Activated CD4-positive, CD25-positive, alpha-beta regulatory T cell (primary cell): ENCODE results near the gene DPP6.
A peak's percentile ranks its signal among the peaks of the same experiment; 100 is the strongest.
"Not testable (repeated sequence)": the region's sequence is repeated elsewhere in the genome, so short reads cannot be mapped to it uniquely, and the experiment has no call there.

ENCODE experiments used
- DNase-seq, 4 experiments: peaks; one replicate each; lab custom pipeline; 2025; lab: John Stamatoyannopoulos, UW

Gene DPP6

DNA sequence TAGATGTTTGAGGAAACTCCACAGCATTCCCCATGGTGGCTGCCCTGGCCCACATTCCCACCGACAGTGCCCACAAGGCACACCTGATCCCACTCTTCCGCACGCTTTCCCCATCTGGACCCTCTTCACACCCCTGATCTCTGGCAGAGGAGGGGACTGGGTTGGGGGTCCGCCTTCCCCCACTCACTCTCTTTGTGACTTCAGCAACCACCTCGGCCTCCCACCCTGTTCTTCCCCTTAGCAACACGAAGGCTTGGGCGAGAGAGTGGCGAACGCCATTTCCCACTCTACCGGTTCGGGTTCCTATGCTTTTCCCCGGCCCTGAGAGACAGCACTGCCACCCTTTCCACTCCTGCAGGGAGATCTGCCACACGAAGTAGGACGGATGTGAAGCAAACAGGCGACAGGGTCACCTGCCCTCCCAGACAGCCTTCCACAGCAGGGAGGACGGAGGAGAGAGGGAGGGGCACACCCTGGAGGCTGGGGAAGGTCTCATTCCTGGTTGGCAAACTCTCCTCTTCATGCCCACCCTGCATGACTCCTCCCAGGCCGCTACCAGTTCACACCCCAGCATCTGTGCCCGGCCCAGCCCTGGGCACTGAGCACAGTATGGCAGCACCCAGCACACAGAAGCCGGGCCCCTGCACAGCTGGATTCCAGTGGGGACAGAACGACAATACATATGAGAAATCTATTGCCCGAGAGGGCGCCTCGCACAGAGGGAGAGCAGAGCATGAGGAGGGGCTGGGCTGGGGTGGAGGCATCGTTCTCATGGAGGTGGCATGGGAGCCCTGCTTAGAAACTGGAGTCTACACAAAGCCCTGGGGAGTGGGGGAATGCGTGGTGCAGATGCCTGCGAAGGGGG is 857.3 kb downstream of the DPP6 start:
- DNase-seq = no peak

DNA sequence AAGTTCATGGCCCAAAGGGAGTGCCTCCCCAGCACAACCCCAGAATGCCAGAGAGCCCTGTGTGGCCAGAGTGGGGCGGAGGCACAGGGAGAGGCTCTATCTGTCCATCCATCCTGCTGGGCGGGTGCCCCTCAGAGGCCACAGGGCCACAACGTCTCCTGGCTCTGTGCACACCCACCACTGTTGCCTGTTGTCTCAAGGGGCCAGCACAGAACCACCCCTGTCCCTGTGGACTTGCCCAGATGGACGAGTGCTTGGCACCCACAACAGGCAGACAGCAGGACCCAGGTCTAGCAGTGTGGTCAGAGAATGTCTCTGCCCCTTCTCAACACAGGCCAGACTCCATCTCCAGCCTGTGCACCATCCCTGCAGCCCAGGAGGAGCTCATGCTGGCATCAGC is 857.9 kb downstream of the DPP6 start:
- no peak for DNase-seq

DNA sequence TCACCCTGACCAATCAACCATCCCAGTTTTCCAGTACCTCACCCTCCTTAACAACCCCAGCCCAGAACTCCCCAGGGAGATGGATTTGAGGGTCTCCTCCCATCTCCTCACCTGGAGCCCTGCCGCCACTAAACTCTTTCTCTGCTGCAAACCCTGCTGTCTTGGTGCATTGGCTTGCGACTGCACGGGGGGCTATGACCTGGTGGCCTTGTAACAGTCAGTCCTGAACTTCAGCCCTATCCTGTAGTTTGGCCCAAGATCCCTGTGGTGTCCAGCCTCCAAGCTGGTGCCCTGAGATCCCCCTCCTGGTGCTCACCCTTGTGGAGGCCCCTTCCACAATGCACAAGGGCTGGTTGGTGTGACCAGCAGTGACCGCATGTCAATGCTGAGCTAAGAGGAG is 858.8 kb downstream of the DPP6 start:
- no peak for DNase-seq

DNA sequence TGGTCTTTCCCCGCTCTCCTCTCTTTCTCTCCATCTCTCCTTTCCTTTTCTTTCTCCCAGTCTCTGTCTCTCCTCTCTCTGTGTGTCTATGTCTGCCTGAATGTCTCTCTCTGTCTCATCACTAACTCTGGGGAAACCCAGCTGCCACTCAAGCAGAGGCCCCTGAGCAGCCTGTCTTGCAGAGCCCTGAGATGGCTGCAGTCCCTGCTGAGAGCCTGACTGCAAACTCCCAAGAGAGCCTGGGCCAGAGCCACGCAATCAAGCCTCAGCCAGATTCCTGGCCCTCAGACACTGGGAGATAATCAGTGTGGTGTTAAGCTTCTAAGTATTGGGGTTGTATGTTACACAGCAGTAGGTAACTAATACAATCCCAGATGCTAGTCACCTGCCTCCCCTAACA is 859.2 kb downstream of the DPP6 start:
- no peak for DNase-seq

DNA sequence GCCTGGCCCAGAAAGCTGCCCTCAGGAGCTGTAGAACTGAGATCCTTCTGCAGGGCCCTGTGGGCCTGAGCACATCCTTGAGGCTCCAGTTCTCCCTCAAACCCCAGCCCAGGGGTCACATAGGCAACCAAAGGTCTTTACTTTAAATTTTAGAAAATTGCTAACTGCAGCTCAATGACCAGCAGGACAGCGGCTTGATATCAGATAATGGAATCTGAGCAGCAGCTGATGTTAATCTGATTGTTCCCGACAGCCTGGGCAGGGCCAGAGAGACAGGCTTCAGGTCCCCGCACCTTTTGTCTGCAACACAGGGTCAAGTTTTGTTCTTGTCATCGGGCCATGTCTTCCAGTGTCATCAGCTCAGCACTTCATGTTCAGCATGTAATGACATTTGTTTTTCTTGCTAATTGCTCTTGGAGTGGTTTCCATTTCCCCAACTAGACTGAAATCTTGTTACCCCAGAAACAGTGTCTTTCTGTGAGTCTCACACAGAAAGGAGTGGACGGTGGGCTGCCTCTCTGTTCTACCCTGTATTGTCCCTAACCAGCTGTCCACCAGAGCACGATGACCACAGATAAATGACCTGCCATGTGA is 859.8 kb downstream of the DPP6 start:
- no peak for DNase-seq

DNA sequence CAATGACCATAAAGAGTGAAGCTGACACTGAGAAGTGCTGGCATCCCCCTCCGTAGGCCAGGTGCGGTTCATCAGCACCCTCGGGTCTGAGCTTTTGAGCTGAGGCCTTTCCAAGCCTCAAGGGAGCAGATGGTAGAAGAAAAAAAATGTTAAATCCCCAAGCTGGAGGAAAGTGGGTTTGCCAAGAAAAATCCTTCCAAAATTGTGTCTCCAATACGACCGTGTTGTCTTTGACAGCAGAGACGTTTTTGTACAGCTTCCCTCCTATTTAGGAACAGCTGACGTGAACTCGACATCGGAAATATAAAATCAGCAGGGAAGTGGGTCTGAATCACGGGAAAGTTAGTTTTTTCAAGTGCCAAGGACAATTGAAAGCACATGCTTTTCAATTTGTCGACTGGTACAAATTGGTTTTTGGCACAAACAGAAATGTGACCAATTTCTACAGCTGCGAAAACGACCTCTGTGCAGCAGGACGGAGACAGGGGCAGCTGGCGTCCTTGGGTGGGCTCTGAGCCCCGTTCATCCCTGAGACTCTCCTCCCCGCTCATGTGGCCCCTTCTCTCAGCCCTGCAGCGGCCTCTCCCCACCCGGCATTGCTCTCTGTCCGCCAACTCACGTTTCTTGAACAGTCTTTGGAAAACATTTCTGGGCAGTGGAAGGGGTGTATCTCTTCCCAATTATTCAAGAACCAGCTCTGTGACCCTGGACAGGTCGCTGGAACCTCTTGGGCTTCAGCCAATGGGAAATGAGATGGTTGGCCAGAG is 860.9 kb downstream of the DPP6 start:
- no peak for DNase-seq

DNA sequence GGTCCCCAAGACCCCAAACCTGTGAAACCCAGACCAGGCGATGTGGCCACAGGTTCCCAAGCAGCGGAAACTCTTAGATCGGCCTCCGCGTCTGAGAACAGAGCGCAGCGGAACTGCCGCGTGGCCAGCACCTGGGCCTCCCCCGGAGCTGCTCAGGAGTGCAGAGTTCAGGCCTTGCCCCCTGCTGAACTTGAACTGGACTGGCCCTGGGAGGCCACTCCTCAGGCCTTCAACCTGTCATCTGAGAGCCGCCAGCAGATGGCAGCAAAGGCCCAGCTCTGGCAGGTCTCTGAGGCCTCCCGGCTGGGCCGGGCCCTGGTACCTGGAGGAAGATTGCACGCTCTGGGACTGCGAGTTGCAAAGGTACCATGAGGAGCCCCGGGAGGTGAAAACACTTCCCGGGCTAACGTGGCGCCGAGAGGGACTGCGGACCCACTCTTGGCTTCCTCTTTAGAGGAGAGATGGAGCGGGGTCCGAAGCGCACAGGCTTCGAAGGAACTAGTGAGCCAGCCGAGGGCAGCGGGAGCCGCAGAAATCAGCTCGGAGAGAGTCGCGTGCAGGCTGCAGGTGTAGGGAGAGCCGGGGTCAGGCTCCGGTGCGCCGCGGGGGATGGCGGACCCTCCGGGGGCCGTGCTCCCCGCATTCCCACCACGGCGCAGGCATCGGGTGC is 861.6 kb downstream of the DPP6 start:
- DNase-seq = peak; percentile 74 to 92 (median 80)

DNA sequence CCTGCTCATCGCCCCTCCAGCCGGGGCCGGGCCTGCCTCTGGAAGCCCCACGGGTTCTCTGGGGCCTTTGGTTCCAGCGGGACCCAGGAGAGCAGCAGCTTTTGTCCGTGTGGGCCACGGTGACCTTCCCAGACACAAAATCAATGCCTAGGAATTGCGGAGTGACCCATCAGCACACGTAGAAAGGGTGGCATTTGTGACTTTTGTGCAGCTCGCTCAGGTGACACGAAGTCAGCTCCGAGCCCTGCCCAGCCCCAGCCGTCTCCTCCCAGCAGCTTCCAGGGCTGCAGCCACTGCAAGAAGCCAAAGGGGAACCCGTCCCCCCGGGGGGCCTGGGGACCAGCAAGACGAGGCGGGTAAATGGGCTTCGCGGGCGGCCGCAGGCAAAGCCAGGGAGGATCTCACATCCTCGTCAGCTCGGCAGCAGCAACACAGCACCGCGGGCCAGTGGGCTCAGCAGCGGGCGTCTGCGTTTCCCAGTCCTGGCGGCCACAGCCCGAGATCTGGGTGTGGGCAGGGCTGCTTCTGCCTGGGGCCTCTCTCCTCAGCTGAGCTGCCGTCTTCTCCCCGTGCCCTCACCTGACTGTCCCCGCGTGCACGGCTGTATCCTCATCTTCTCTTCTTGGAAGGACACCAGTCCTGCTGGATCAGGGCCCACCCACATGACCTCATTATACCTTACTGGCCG is 862.3 kb downstream of the DPP6 start:
- DNase-seq = no peak

DNA sequence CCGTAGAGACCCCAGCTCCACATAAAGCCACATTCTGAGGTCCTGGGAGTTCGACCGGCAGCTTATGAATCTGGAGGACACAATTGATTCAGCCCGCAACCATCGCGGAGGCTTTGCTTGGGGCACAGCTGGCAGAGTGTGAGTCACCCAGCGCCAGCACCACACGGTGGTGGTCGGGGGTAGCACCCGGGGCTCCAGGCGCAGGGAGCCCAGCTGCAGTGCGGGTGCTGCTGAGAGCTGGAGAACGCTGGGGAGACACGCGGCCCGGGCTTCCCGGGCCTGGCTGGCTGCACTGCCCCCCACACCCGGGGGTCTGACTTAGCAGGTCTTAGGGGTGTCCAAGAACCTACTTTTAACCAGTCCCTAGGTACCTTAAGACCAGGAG is 862.8 kb downstream of the DPP6 start:
- DNase-seq = no peak

DNA sequence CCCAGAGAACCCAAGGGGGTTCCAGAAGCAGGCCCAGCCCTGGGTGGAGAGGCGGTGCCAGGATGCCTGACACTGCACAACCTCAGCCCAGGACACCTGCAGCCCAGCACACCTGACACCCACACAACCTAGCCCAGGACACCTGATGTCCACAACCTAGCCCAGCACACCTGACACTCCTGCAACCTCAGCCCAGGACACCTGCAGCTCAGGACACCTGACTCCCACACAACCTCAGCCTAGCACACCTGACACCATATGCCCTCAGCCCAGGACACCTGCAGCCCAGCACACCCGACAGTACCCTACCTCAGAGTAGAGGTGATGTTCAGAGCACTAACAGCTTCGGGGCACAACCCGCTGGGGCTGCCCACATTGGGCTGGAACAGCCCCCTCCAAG is 863.4 kb downstream of the DPP6 start:
- DNase-seq = no peak

DNA sequence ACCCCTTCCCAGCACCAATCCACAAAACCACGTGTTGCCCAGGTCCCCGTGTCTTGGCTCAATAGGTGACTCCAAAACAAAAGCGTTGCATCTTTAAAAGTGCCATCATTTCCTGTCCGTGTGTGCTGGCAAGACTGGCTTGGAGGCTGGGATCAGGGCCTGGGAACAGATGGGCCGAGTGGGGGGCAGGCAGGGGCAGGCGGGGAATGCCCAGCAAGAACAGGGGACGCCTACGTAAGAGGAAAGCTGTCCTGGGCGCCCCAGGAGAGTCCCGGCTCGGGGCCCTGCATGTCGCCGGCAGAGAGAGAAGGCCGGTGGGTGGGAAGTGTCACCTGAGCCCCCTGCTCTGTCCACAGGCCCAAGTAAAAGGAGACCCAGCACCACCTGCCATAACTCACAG is 864.2 kb downstream of the DPP6 start:
- DNase-seq = no peak

DNA sequence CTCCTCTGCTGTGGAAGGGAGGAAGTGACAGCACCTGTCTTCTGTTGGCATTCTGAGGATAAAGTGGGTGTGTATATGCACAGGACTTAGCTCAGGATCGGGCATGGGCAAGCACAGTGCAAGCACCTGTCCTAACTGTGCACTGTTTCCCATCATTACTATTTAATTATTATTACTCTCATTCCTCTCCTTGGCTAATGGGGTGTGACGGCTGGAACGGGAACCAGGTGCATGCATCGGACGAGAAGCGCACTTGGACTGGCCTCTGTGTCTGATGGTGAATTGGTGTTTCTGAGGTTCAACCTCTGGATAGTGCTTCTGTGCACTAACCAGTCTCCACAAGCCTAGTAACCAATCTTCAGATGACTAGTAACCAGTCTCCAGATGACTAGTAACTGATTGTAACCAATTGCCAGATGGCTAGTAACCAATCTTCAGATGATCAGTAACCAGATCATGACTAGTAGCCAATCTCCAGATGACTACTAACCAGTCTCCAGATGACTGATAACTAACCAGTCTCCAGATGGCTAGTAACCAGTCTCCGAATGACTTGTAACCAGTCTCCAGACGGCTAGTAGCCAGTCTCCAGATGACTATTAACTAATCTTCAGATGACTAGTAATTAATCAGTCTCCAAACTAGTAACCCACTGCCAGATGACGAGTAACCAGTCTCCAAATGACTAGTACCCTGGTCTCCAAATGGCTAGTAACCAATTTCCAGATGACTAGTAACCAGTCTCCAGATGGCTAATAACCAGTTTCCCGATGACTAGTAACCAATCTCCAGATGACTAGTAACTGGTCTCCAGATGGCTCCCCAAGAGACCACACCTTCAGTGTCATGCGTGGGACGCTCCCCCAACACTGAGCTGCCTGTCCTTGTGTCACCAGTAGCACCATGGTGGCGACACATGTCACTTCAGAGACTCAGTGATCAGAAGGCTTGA is 864.9 kb downstream of the DPP6 start:
- DNase-seq = no peak

DNA sequence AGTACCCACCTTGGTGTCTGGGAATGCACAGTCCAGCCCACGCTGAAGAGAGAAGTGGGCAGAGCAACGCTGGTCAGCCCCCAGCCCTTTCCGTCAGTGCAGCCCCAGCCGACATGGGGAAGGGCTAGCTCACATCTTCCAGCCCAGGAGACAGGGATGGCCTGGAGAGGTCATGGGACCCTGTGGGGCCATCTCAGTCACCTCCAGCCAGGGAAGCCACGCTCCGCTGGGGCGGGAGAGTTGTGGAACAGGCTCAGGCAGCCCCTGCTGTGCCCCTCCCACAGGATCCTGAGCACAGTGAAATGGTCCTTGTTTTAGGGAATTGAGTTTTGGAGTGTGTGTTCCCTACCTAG is 865.6 kb downstream of the DPP6 start:
- DNase-seq = no peak

DNA sequence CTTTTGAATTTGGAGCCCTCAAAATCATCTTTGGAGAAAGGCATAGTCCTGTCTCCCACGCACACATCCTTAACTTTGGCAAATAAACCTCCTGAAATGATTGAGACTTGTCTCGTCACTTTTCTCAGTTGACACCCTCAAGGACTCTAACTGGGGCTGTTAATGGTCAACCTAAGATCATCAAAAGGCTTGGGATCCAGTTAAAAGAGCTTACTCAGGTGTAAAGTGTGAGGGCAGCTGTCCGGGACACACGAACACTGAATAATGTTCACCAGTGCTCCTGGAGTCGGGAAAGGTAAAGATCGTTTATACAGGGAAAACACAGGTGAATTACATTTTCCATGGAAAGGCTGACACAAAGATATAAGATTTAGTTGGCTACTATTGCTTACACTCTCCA is 866.1 kb downstream of the DPP6 start:
- DNase-seq = no peak

DNA sequence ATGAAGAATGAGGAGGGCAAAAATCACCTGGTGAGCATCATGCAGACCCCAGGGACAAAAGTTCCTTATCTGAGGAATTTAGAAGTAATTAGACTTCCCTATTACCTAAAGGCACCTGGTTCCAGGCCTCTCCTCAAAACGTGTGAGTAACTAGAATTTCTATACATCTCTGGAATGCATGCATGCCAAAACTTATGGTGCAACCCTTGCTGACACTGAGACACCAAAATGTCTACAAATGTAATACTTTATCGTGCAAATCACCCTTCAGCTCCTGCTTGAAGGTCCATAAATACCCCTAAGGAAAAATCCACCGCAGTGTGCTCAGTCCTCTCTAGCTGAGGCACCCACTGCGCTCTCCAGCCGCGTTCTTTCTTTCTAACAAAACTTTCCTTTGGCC is 866.5 kb downstream of the DPP6 start:
- DNase-seq = no peak

DNA sequence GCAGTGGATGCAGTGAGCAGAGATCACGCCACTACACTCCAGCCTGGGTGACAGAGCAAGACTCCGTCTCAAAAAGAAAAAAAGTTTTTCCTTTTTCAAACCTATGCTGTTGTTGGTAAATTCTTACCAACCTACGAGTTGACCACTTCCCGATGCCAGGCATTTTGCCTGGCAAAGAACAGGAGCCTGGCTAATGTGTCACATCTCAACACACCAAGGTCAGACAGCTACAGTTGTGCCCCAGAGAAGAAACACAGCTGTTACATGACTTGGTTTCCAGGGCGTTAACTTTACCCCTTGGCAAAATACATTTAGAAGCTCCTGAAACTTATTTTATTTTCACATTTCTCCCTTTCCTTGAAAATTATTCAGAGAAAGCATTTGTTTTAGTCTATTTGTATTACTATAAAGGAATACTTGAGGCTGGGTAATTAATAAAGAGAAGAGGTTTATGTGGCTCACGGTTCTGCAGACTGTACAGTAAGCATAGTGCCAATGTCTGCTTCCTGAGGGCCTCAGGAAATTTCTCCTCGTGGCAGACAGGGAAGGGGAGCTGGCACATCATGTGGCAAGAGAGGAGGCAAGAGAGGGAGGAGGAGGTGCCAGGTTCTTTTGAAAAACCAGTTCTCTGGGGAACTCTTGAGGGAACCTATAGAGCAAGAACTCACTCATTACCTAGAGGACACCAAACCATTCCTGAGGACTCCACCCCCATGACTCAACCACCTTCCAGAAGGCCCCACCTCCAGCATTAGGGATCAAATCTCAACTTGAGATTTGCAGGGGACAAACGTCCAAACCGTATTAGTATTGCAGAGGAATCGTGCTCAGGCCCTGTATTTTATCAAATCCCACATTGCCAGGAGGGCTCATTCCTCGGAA is 867.4 kb downstream of the DPP6 start:
- no peak for DNase-seq

DNA sequence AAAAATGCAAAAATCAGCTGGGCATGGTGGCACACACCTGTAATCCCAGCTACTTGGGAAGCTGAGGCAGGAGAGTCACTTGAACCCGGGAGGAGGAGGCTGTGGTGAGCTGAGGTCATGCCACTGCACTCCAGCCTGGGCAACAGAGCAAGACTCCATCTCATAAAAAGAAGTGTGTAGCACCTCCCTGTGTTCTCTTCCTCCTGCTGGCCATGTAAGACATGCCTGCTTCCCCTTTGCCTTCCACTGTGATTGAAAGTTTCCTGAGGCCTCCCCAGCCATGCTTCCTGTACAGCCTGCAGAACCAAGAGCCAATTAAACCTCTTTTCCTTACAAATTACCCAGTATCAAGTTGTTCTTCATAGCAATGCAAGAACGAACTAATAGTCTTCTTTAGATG is 870.3 kb downstream of the DPP6 start:
- not testable (repeated sequence) for DNase-seq

DNA sequence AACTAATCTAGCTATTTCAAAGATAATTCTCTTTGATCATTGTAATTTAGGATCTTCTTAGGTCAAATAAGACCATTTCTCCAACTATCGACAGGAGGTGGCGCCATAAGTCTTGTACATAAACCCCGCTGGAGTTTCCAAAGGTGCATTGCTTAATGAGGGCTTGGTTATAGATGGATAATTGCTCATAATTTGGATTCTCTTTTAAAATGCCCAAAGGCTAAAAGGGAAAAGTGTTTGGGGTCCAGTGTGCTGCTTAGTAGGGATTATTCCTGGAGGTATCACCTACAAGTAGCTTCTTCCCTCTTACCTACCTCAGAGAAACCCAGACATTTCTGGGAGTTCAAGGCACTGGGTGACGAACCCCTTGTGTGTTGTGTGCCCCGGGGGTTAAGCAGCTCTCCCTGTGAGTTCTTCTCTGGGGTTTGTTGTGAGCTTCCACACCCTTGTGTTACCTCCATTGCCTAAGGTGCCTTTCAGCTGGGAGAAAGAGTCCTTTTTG is 875.5 kb downstream of the DPP6 start:
- peak; percentile 30 to 64 (median 46) for DNase-seq

DNA sequence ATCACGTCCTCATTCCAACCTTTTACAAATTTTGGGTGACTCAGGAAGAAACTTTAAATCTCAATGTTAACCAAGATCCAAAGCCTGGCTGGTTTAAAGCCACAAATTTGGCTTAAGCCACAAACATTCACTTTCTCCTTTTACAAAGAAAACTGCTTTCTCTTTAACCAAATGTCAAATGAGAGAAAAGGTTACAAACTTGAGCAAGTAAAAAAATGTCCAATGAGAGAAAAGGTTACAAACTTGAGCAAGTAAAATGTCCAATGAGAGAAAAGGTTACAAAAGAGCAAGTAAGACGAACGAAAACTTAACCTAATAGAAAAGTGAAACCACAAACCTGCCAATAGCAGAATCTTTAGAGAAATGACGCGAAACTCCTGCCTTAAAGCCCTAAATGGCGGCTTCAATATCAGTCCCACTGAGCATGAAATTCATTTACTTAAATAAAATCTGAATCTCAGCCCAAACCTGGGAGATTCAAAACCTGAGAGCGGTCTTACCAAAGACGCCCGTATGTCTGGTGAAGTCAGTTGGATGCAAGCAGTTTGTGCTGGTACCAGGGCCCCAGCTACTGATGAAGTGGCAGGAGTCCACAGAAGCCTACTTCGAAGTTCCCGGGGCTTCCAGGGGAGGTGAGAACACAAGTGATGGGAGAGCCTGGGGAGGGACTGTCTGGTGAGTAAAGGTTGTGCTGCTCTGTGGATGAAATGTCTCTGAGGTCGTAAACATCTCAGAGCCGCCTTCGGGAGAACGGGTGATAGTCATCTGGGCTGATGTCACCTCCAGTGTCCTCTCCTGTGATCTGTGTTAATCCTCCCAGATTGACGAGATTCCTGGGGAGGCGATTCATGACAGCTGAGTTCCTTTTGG is 876.2 kb downstream of the DPP6 start:
- no peak for DNase-seq
